Endothelial cell (in vitro differentiated cells): ENCODE results near the gene PPP1R3G. TPM values are rescaled to one million over a fixed set of nuclear protein-coding genes. Genes with fewer than 3 reads are reported as not detected.
"Not testable (repeated sequence)": the region's sequence is repeated elsewhere in the genome, so short reads cannot be mapped to it uniquely, and the experiment has no call there.

Experiments
- DNase-seq: peaks from one replicate; pipeline ENCODE4 v3.0.0; 2021; ENCODE audit warnings: low spot score
- H3K27ac Mint-ChIP-seq: one replicate; pipeline ENCODE4 v1.8.0; 2021; ENCODE audit warnings: mixed read lengths, inconsistent platforms; ENCODE audit not compliant: unreplicated experiment
- H3K27me3 Mint-ChIP-seq: one replicate; pipeline ENCODE4 v1.8.0; 2021; ENCODE audit warnings: mild to moderate bottlenecking, moderate library complexity, mixed read lengths, inconsistent platforms; ENCODE audit not compliant: unreplicated experiment
- H3K36me3 Mint-ChIP-seq: one replicate; pipeline ENCODE4 v1.8.0; 2021; ENCODE audit warnings: mild to moderate bottlenecking, low read depth, mixed read lengths, inconsistent platforms; ENCODE audit not compliant: unreplicated experiment
- H3K4me1 Mint-ChIP-seq: one replicate; pipeline ENCODE4 v1.8.0; 2021; ENCODE audit warnings: mild to moderate bottlenecking, mixed read lengths, inconsistent platforms; ENCODE audit not compliant: unreplicated experiment
- H3K4me3 Mint-ChIP-seq: one replicate; pipeline ENCODE4 v1.8.0; 2021; ENCODE audit warnings: mild to moderate bottlenecking, mixed read lengths, inconsistent platforms; ENCODE audit not compliant: unreplicated experiment
- H3K9me3 Mint-ChIP-seq: one replicate; pipeline ENCODE4 v1.8.0; 2021; ENCODE audit warnings: mixed read lengths, inconsistent platforms; ENCODE audit not compliant: unreplicated experiment
- CTCF ChIP-seq: fragments of 200-600 bp; sonication (generic); IDR thresholded peaks from one replicate; pipeline ENCODE4 v1.5.0; 2021; ENCODE audit warnings: antibody characterized with exemption; ENCODE audit not compliant: unreplicated experiment
- total RNA-seq: library from RNA; stranded (reverse); fragmentation: NEBNext Ultra II Directional; extraction: Animal tissue kit (Norgen Biotek cat#: 25700); gene quantifications from one replicate; pipeline ENCODE4 v1.2.1, GENCODE V29; 2021; ENCODE audit not compliant: unreplicated experiment

PPP1R3G gene
- total RNA-seq, 1 donor from 2014 or later, result 0.05 TPM

DNA sequence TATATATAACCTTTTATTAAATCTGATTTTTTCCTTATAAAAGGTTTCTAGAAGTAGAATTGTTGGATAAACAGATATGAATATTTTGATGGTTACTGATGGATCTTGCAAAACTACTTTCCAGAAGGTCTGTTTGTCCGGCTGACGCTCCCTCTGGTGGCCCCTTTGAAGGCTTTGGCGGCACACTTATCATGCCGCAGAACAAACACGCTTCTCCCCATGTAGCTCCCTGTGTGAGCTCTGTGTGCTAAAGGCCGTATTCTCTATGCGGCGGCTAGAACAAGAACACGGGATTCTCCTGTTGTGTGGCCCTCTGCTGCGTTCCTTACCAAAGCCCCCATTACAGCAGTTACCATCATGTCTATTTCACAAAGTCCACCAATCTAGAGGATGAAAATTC lies 30.0 kb downstream of the PPP1R3G start:
- H3K36me3 Mint-ChIP-seq, result peaks cover 17% of the 10 kb centered on the region
- H3K4me3 Mint-ChIP-seq, result no peak overlapping the region
- no peaks in the 10 kb centered on the region for H3K27me3 Mint-ChIP-seq
- no peak for DNase-seq
- H3K27ac Mint-ChIP-seq, result no peak overlapping the region
- H3K9me3 Mint-ChIP-seq, result no peaks in the 10 kb centered on the region
- TF ChIP-seq CTCF, result no peak
- H3K4me1 Mint-ChIP-seq, result peaks cover 9% of the 10 kb centered on the region

- no peak for TF ChIP-seq CTCF
- H3K4me3 Mint-ChIP-seq, result no peak overlapping the region
- DNase-seq, result no peak
- H3K9me3 Mint-ChIP-seq, result no peaks in the 10 kb centered on the region
- no peak overlapping the region for H3K27ac Mint-ChIP-seq
- peaks cover 8% of the 10 kb centered on the region for H3K36me3 Mint-ChIP-seq
- H3K4me1 Mint-ChIP-seq, result peaks cover 9% of the 10 kb centered on the region
- H3K27me3 Mint-ChIP-seq, result no peaks in the 10 kb centered on the region
Measured at GRCh38 chr6:5116243-5116991, 31.3 kb downstream of the PPP1R3G start.

GRCh38 chr6:5119090-5119951 lies 34.2 kb downstream of the PPP1R3G start:
- Mint-ChIP-seq H3K27me3 (peaks cover 4% of the 10 kb centered on the region), H3K4me1 (peaks cover 9% of the 10 kb centered on the region), H3K4me3 (no peak overlapping the region), H3K9me3 (no peaks in the 10 kb centered on the region), H3K36me3 (no peaks in the 10 kb centered on the region), H3K27ac (no peak overlapping the region)
- DNase-seq, result no peak
- TF ChIP-seq CTCF, result no peak

GRCh38 chr6:5120011-5120410 lies 34.9 kb downstream of the PPP1R3G start:
- H3K27ac Mint-ChIP-seq, result no peak overlapping the region
- DNase-seq, result no peak
- H3K27me3 Mint-ChIP-seq, result peaks cover 5% of the 10 kb centered on the region
- H3K9me3 Mint-ChIP-seq, result no peaks in the 10 kb centered on the region
- TF ChIP-seq CTCF, result no peak
- H3K4me3 Mint-ChIP-seq, result no peak overlapping the region
- peaks cover 9% of the 10 kb centered on the region for H3K4me1 Mint-ChIP-seq
- H3K36me3 Mint-ChIP-seq, result no peaks in the 10 kb centered on the region

DNA sequence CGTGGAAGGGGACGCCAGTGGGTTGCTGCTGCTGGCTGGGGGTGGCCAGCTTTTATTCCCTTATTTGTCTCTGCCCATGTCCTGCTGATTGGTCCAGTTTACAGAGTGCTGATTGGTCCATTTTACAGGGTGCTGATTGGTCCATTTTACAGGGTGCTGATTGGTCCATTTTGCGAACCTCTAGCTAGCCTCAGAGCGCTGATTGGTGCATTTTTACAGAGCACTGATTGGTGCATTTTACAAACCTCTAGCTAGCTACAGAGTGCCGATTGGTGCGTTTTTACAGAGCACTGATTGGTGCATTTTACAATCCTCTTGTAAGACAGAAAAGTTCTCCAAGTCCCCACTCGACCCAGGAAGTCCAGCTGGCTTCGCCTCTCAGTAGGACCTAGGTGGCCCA lies 35.4 kb downstream of the PPP1R3G start:
- H3K4me3 Mint-ChIP-seq, H3K36me3 Mint-ChIP-seq, H3K27ac Mint-ChIP-seq, H3K27me3 Mint-ChIP-seq, H3K4me1 Mint-ChIP-seq, H3K9me3 Mint-ChIP-seq, DNase-seq: not testable (repeated sequence)
